AG04450 (cell line): ENCODE data around the gene HOGA1. TPM values are rescaled to one million over a fixed set of nuclear protein-coding genes. Genes with fewer than 3 reads are reported as not detected.
A peak's percentile ranks its signal among the peaks of the same experiment; 100 is the strongest.

ENCODE experiments used
- CTCF ChIA-PET: fragments of 300-600, 350-600 bp; formaldehyde crosslinking; extraction: SDS; loops from one replicate; lab custom pipeline; 2022; ENCODE audit warnings: antibody characterized with exemption, inconsistent platforms; lab: Charles Lee
- POLR2A ChIA-PET: fragments of 350-600 bp; formaldehyde crosslinking; extraction: SDS; loops from one replicate; lab custom pipeline; 2021; ENCODE audit warnings: antibody characterized with exemption, inconsistent platforms; lab: Yijun Ruan, JAX
- DNase-seq: peaks from one replicate; pipeline ENCODE4 v3.0.0-alpha.2; 2011; ENCODE audit warnings: low read depth, low spot score
- H3K27ac ChIP-seq: one replicate; pipeline ENCODE4 v1.5.1; 2012; ENCODE audit warnings: low read depth, low read length, control low read depth
- H3K27me3 ChIP-seq: one replicate; pipeline ENCODE4 v1.6.0; 2012; ENCODE audit warnings: low read length; ENCODE audit not compliant: control insufficient read depth, insufficient read depth
- H3K4me3 ChIP-seq: 2 replicates; pipeline ENCODE4 v1.5.1; 2011; ENCODE audit warnings: mild to moderate bottlenecking, low read depth, low read length, control low read depth
- H3K9me3 ChIP-seq: 2 replicates; pipeline ENCODE4 v1.5.1; 2012; ENCODE audit warnings: low read length; ENCODE audit not compliant: control insufficient read depth, insufficient read depth
- polyA minus RNA-seq: library from RNA; depleted of rRNA, polyadenylated mRNA; stranded (reverse); fragments of >200 nt; gene quantifications from 2 replicates; pipeline ENCODE4 v1.2.3, GENCODE V29; 2011; rRNA and poly(A)+ RNA removed
- polyA plus RNA-seq: library from polyadenylated mRNA; depleted of rRNA; stranded (reverse); fragments of >200 nt; gene quantifications from 2 replicates; pipeline ENCODE4 v1.2.3, GENCODE V29; 2011; rRNA removed
- TF ChIP-seq, protein P1 (sequence below): IDR thresholded peaks from 2 replicates; pipeline ENCODE4 v1.5.1; 2011; ENCODE audit warnings: low read depth, low read length, control low read depth, inconsistent platforms

The HOGA1 gene
- polyA plus RNA-seq: 0.41 and 0.53 TPM in 2 replicates
- 0.55 and 0.61 TPM in 2 replicates for polyA minus RNA-seq

DNA sequence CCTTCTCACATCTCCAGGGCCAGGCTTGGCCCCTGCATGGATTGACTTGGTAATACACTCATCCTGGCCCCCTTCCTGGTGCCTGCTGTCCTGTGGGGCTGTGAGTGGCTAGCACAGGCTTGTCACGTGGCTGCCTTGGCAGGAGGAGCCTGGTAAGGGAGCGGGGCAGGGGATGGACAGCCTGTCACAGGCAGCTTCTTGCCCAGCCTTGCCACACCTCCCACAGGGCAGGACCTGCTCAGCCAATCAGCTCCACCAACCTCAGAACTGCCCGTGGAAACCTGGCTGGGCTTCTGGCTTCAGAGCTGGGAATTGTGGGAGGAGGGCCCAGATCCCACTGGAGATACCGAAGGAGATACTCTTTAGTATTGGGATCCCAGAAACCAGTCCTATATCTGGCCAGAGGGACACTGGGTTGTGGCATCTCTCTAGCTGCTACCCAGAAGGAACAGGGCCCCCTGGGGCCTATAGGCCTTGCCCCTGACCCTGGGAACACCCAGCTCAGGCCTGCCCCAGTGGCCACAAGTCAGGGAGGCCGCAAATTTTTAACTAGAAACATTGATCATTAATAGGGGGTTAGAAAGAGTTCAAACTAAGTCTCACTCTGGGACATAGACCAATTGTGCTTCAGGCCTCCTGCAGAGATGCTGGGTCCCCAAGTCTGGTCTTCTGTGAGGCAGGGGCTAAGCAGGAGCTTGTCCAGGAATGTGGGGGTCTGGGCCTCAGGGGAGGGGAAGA lies at the start of gene HOGA1:
HOGA1 (plus strand) TSS at position 330 of the 738 bp plus-strand sequence; CDS start at position 645, 315 bp downstream.
- TF ChIP-seq, protein P1, sequence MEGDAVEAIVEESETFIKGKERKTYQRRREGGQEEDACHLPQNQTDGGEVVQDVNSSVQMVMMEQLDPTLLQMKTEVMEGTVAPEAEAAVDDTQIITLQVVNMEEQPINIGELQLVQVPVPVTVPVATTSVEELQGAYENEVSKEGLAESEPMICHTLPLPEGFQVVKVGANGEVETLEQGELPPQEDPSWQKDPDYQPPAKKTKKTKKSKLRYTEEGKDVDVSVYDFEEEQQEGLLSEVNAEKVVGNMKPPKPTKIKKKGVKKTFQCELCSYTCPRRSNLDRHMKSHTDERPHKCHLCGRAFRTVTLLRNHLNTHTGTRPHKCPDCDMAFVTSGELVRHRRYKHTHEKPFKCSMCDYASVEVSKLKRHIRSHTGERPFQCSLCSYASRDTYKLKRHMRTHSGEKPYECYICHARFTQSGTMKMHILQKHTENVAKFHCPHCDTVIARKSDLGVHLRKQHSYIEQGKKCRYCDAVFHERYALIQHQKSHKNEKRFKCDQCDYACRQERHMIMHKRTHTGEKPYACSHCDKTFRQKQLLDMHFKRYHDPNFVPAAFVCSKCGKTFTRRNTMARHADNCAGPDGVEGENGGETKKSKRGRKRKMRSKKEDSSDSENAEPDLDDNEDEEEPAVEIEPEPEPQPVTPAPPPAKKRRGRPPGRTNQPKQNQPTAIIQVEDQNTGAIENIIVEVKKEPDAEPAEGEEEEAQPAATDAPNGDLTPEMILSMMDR: no peak
- ChIA-PET CTCF (interaction anchor here (2.9 kb wide), 1 partner anchor 12 kb away, joined by 12 read pairs; the partner anchor contains the start of gene ANKRD2), POLR2A (no interaction called here)
- H3K27ac ChIP-seq: no peak within 1 kb of the TSS
- H3K27me3 ChIP-seq: no peaks in the 10 kb centered on the region
- no peaks in the 10 kb centered on the region for H3K9me3 ChIP-seq
- DNase-seq: no peak
- H3K4me3 ChIP-seq: no peak within 1 kb of the TSS

DNA sequence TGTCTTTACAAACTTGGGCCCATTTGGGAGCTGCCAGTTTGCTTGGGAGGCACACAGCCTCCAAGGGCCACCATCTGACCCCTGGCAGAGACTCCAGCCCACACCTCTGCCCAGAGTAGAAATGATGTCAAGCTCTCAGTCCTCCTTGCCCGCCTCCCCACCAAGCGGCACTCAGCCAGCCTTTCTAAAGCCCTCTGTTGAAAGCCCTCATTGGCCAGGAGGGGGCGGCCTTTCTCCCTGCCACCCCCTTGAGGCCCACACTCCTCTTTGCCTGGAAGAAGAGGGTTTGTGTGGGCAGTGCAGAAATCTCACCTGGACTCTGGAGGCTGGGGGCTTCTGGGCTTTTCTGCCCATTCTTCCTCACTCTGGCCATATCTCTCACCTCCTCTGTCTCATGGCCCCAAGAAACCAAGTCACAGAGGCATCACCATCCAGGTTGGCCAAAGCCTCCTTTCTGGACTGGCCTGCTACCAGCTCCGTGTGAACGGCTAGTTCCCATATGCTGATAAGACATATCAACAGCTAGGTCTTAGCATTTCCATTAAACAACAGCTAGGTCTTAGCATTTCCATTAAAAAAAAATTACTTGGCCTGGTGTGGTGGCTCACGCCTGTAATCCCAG lies 49.3 kb upstream of the HOGA1 start:
- no peak overlapping the region for H3K4me3 ChIP-seq
- DNase-seq: no peak
- ChIA-PET POLR2A (interaction anchor here (0.6 kb wide), 1 partner anchor 116 kb away, joined by 7 read pairs; no protein-coding TSS in a partner anchor), CTCF (interaction anchor here (0.7 to 1.5 kb wide), 12 partner anchors 8 to 71 kb away, joined by 3 to 6 read pairs (median 4); partner anchors contain the start of gene ANKRD2)
- TF ChIP-seq, protein P1: peak; percentile 39
- H3K9me3 ChIP-seq: no peaks in the 10 kb centered on the region
- no peak overlapping the region for H3K27ac ChIP-seq
- no peaks in the 10 kb centered on the region for H3K27me3 ChIP-seq

DNA sequence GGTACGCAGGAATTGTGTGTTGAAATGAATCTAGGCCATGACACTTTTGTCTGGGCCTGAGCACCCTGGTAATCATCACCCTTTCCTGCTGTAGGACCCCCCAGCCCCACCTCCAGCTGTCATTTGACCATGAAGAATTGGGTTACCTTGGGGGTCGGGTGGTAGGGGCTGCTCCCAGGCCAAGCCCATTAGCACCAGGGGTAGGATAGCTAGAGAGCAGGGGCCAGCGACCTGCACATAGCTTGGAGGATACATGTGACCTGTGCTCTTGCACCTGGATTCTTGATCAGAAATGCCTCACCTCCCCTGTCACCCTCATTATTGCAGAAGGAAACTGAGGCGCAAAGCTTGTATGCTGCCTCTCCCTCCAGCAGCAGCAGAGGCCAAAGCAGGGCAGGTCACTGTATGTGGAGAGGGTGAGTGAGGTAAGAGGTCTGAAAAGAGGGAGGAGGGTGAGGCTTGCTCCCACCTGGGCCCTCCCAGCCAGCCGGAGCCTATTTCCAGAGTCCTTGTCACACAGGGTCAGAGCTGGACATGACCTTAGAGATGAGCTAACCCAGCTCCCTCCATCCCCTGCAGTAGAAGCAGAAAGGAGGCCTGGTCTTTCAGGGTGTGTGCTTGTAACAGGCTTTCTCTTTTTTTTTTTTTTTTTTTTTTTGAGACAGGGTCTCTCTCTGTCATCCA lies 46.9 kb upstream of the HOGA1 start:
- Histone ChIP-seq H3K27me3 (no peaks in the 10 kb centered on the region), H3K4me3 (no peak overlapping the region), H3K27ac (no peak overlapping the region), H3K9me3 (no peaks in the 10 kb centered on the region)
- ChIA-PET CTCF (interaction anchor here (0.7 to 6.2 kb wide), 2 partner anchors 16 to 791 kb away, joined by 3 to 30 read pairs; no protein-coding TSS in a partner anchor), POLR2A (no interaction called here)
- TF ChIP-seq, protein P1: no peak
- DNase-seq: no peak

DNA sequence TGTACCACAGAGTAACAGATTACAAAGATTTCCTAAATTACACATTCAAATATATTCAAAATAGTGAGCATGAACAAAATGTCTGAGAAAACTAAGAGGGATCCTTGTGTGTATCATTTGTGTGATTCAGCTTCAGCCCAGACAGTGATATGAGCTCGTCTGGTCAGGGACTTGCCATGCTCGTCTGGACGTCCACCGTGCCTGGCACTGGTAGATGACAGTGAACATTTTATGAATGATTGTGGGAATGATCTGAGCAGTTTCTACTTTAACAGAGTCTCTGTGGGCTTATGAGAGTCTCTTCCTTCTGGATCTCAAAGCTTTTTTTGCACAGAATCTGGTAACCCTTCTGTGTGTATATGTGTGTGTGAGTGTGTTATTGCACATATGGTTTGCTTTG lies 45.8 kb upstream of the HOGA1 start:
- CTCF ChIA-PET: interaction anchor here (0.9 to 6.2 kb wide), 2 partner anchors 15 to 34 kb away, joined by 3 to 30 read pairs; partner anchors contain the start of gene ANKRD2
- Histone ChIP-seq H3K4me3 (no peak overlapping the region), H3K9me3 (no peaks in the 10 kb centered on the region), H3K27ac (peak overlapping the region; percentile 31), H3K27me3 (no peaks in the 10 kb centered on the region)
- TF ChIP-seq, protein P1: no peak
- DNase-seq: no peak
- POLR2A ChIA-PET: no interaction called here
